NAMALWA (cell line): ENCODE measurements around the gene SNX33.
"Not testable (repeated sequence)": the region's sequence is repeated elsewhere in the genome, so short reads cannot be mapped to it uniquely, and the experiment has no call there.

Source experiments
- DNase-seq: peaks from one replicate; pipeline ENCODE4 v3.0.0-alpha.2; 2015; ENCODE audit warnings: low spot score

Gene SNX33

GRCh38 chr15:75647370-75648155, at the start of gene SNX33:
Gene SNX33 (plus strand): TSS chr15:75647912. CDS start chr15:75649103, 1,191 bp downstream.
- peak; percentile 32 for DNase-seq

GRCh38 chr15:75598361-75598760, 49.4 kb upstream of the SNX33 start:
- DNase-seq: no peak

GRCh38 chr15:75599401-75599800, 48.3 kb upstream of the SNX33 start:
- DNase-seq: no peak

GRCh38 chr15:75606026-75606425, 41.7 kb upstream of the SNX33 start:
- no peak for DNase-seq

DNA sequence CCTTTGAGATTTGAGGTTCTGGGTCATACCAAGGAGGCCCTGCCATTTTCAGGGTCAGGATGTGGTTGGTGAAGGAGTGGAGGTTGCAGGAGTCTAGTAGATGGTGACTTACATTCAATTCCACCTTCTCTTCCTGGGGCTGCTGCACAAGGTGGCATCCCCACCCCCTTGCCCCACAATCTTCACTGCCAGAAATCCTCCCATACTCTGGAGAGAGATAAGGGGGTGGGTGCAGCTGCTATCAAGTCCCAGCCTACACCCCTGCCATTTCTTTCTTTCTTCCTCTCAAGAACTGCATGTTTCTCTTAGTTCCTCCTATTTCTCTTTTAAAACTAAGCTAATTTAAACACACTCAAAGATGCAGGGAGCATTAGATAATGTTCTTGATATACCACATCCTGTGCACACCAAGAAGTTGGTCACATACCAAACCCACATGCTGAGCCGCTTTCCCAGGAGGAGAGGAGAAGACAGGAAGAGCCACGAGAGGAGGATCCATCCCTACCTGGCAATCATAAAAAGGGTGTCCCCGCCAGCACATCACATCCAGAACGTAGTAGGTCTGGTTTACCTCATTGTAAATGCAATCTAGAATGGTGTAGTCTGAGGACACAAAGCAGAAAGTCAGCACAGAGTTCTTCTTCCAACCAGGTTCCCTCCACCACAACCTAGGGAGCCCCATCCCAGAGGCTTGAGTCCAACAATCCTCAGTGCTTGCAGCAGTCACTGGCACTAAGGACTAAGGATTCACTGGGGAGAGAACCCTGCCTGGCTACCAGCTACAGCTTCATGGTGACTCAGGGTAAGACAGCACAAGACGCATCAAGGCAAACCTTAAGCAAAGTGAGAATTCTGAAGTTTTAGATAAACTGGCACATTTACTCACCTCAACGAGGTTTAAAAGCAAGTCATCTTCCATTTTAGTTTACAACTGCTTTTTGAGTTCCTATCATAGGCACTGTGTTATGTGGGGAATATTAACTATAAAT, 40.7 kb upstream of the SNX33 start:
- DNase-seq: no peak

DNA sequence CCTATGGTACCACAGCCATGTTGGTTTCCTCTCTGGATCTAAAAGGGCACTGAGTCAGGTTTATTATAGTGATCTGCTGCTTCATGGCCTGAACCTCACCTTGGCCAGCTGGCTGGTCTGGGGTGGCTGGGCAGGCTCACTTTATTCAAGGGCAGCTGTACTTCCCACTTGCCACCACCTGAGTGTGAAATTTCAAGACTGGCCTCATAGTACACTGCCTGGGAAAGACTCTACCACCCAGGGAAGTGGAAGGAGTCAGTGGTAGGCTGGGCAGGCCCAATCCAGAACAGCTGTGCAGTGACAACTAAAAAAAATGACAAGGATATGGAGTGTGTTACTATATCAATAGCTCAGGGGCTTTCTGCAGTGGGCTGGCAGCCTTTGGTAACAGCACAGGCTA, 30.9 kb upstream of the SNX33 start:
- DNase-seq: no peak

GRCh38 chr15:75620058-75620820, 27.5 kb upstream of the SNX33 start:
- DNase-seq: no peak

- no peak for DNase-seq
Measured at GRCh38 chr15:75620841-75621391, 26.8 kb upstream of the SNX33 start.

DNA sequence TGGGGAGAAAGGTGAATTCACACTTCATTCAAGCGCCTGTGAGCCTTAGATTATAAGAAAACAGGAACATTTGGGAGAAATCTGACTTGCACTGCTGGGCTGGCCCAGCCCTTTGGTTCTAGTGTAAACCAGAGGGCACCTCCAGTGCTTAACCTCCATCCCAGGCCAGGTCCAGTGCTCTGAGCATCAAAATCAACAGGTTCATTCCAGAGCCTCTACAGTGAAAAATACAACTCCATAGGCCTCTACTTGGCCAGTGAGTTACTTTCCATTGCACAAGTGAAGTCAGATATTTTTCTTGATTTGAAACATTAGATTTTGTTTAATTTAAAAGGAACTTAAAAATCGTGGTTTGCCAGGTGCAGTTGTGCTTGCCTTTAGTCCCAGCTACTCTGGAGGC, 25.2 kb upstream of the SNX33 start:
- DNase-seq: no peak

DNA sequence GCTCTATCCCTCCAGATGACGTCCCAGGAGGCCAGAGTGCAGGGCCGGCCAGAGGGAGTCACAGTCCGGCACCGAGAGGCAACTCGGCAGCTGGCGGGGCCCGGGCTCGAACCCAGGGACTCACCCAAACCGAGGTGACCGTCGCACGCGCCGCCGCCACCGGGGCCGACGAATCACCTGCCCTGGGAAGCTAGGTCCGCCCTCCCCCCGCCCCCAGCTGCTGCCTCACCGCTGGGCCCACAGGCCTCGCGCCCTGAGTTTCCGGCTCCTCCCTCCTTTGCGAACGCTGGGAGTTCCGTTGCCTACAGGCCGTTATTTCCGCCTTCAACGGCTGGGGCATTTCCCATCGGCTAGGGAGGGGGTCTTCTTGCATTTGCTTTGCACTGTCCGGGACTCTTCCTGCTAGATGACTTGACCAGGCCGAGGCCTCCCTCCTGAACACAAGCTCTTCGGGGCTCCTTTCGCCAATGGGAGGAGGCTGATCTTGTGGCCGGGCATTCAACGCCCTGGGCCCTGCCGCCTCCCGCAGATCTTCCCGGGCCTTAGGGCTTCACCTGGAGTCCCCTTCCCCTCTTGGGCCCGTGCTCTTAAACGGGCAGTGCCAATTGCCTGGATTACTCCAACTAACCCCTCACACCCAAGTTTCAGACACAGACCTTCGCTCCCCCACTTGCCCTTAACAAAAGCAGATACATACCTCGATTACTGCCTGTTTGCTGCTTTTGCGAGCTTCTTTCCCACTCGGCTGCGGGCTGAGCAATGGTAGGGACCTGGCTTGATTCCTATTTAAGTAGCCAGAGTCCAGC, 22.0 kb upstream of the SNX33 start, which contains the start of gene SNUPN:
Gene SNUPN, minus strand, starts transcription at position 184 of the 806 bp plus-strand sequence. CDS start 4,674 bp downstream, outside the sequence.
- peak; percentile 93 for DNase-seq

- no peak for DNase-seq
Measured at GRCh38 chr15:75631935-75632334, 15.8 kb upstream of the SNX33 start.

GRCh38 chr15:75633922-75634321, 13.8 kb upstream of the SNX33 start:
- not testable (repeated sequence) for DNase-seq

DNA sequence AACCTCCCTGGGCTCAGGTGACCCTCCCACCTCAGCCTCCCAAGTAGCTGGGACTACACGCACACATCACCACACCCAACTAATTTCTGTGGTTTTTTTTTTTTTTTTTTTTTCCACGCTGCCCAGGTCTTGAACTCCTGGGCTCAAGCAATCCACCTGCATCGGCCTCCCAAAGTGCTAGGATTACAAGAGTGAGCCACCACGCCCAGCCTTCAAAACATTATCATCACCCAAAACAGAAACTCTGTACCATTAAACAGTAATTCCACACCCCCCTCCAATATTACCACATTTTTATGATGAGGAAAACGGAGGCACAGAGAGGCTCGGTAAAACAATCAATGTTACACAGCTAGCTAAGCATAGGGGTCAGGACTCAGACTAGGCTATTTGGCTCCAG, 11.7 kb upstream of the SNX33 start:
- no peak for DNase-seq

GRCh38 chr15:75637245-75638009, 10.3 kb upstream of the SNX33 start:
- DNase-seq: no peak

DNA sequence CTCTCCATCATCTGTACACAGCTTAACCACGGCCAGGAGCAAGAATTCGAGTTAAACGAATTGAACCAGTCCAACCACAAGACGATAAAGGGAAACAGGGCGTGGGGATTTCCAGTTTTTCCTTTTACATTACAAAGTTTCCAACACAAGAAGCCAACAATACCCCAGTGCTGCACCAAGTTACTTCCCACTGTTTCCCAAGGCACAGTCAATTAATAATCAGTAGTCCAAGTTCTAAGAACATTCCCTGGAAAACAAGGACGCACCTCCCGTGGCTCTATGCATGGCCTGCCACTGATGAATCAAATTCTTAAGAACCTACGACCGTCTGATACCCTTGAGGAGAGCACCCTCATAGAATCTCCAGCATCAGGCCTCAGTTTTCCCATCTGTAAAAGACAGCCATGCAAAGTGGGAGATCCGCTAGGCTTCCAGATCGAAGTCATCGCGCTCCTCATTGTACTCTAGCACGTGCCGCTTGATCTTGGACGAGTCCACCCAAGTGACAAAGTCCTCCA, 8.5 kb upstream of the SNX33 start:
- peak; percentile 33 for DNase-seq

GRCh38 chr15:75639709-75640482, 7.8 kb upstream of the SNX33 start, which contains the start of gene IMP3:
Gene IMP3 (minus strand): TSS chr15:75640224. CDS start chr15:75640168, 56 bp downstream.
- DNase-seq: peak; percentile 99

GRCh38 chr15:75640483-75641178, 7.1 kb upstream of the SNX33 start:
- peak; percentile 81 for DNase-seq

DNA sequence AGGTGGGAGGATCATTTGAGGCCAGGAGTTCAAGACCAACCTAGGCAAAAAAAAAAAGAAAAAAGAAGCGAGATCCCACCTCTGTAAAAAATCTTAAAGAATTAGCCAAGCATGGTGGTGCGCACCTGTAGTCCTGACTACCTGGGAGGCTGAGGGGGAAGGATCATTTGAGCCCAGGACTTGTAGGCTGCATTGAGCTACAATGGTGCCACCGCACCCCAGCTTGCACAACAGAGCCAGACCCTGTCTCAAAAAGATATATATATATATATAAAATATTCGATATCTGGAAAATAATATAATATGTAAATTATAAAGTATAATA, 6.6 kb upstream of the SNX33 start:
- DNase-seq: no peak
